HUDEP-2 (cell line): ENCODE results near the gene CFAP92.

Experiments used
- DNase-seq, 76 experiments: peaks; one replicate each; lab custom pipeline; 2025; ENCODE audit not compliant: unreplicated experiment in 76 of 76; lab: John Stamatoyannopoulos, UW

Gene CFAP92

DNA sequence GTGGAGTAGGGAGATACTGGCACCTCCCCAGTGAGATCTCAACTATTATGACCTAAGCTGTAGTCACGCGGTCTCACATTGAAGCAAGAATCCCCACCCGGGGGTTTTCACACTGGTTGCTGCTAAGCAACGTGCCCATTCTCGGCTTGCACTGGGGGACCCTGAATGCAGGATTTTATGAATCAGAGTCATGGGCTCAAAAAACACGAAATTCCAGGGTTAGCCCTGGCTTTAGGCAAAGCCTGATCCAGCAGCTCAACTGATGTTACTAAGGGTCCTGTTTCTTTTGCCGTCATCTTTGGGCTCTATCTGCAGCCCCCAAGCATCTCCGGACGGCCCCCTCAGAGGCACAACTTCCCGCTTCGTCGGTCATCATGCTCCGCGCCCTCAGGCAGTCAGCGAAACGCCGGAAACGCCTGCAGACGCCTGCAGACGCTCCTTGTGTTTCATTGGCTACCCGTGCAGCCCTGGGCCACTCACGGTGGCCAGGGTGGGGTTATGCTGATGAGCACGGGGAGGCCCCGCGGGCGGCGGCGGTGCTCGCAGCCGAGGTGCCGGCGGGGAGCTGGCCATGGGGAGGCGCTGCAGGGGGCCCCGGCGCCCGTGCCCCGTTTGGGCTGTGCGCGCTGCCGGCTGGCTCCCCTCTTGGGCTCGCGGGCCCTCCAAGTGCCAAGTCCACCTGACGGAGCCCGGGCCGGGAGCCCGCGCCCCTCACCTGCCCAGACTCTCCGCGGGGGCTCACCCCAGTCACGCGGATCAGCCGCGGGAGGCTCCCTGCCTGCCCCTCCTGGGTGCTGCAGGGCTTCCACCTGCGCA, 33.1 kb upstream of the CFAP92 start:
- DNase-seq: peak in 74 of 76 experiments; percentile 18 to 94 (median 84)

DNA sequence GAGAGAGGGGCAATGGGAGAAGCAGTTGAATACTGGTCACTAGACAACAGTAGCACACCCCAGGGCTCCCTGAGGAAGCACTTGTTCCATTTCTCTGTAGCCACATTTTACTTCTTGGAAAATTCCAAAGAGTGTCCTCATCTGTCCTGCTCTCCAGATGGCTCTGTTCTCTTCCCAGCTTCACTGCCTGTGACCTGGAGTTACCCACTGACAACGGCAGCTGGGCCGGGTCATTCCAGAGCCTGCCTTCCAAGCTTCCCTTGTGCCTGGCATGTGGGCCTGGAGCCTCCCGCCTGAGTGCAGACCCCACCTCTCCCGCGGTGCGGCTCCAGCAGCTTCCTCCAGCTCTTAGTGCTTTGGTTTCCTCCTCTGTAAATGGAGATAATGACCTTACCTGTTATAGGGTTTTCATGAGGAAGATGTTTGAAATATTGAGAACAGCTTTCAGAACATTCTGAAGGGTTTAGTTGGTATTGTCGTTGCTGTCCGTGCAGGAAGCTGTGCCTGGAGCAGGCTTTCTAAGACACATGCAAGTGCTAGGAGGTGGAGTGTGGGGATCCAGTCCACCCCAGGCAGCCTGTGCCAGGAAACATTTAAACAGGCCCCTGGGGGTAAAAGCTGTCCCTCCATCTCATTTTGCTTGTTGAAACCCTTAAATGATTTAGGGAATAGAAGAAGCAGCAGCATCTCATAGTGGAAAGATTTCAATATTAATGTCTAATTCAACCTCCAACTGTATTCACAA, 32.0 kb upstream of the CFAP92 start:
- DNase-seq: no peak

GRCh38 chr3:129025108-129025507, 31.2 kb upstream of the CFAP92 start:
- DNase-seq: no peak

DNA sequence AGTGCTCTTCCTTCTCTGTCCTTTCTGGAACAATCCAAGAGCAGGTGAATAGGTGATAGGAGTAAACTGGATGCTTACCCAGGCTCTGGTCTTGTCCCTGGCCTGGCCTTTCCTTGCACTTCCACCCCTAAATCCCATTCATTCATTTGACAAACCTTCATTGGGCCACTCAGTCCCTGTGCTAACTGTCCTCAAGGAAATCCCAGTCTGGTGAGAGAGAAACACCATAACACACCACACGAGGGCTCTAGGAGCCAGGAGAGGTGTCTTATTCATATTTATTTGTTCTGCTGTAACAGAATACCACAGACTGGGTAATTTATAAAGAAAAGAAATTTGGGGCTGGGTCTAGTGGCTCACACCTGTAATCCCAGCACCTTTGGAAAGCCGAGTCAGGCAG, 30.0 kb upstream of the CFAP92 start:
- peak in 13 of 76 experiments; percentile 0 to 50 (median 8) for DNase-seq

GRCh38 chr3:129023008-129023358, 29.1 kb upstream of the CFAP92 start:
- DNase-seq: no peak

DNA sequence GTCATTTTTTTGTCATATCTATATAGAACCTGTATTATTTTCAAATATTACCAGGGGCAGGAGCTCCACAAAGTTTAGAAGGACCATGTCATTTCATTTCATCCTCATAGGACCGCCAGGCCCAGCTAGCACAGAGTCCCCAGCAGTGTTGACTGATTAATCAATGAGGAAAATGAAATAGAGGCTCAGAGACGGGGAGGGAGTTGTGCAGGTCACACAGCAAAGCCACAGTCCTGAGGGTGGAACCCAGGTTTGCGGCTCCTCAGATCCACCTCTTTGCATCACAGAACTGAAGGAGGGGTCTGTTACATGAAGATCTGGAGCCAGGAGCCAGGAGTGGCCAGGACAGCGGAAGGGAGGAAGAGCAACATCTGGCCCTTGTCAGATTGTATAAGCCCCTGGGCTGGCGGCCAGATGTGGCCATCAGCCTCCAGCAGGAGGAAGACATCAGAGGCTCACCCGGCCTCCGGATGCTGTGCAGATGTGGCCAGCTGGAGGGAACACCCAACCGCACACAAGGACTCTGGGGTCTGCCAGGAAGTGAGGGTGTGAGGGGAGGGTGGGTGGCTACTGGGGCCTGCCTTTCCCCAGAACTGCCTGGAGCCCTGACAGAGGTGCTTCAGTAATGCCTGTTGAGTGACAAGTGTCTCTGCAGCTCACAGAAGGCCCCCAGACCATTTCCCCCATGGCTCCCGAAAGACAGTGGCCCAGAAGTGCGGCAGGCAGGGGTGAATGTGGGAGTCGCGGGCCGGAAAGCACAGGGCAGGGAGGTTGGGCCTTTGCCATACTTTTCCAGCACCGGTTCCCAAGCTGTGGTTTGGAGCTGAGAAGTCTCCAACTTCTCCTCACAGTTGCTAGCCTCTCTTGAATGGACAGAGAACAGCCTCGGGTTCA, 28.5 kb upstream of the CFAP92 start:
- peak in 6 of 76 experiments; percentile 4 to 40 (median 24) for DNase-seq

GRCh38 chr3:129021140-129021551, 27.3 kb upstream of the CFAP92 start:
- no peak for DNase-seq

DNA sequence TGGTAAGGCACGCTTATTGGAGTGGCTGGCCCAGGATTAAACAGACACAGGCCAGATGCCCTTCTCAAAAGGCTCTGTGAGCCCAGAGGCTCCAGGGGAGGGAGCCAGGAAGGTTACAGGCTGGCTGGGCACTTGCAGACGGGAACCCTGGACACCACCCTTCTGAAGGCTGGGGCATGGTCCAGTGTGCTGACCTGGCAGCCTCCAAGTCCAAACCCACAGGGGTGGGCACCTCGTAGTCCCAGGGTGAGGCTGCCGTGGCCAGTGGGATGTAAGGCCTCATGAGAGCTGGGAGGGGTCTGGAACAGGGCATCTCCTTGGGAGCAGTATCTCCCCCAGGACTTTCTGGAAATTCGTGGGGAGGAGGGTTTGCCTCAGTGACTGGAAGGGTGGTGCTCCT, 26.8 kb upstream of the CFAP92 start:
- no peak for DNase-seq

DNA sequence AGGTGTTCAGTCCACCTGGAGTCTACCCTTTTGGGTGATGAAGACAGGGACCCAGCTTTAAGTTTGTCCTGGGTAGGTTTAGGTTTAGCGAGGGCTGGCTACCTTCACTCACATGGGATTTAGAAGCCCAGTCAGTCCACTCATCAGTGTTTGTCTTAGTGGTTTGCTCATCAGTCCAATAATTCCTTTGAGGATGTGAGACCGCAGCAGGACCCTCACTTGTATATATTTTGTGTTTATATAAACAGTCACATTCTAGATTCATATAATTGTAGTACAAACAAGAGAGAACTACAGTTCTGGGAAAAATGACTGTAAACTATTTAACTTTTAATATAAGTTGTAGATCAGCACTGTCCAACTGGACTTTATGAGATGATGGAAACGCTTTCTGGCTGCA, 25.4 kb upstream of the CFAP92 start:
- DNase-seq: no peak

- peak in 3 of 76 experiments; percentile 3 to 11 (median 5) for DNase-seq
These were observed 24.9 kb upstream of the CFAP92 start for GRCh38 chr3:129018751-129019150.

DNA sequence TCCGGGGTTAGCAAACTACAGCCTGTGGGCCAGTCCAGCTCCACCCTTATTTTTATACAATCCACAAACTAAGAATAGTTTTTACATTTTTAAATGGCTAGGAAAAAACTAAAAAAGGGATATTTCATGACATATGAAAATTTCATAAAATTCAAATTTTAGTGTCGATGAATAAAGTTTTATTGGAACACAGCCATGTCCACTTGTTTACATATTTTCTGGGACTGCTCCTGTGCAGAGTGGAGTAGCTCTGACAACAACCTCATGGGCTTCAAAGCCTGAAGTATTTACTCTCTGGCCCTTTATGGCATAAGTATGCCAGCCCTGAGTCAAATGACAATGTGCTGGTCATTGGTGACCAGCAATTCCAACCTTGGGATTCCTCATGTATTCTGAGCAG, 24.4 kb upstream of the CFAP92 start:
- no peak for DNase-seq

GRCh38 chr3:129017484-129017899, 23.6 kb upstream of the CFAP92 start:
- no peak for DNase-seq

GRCh38 chr3:129016720-129017483, 23.0 kb upstream of the CFAP92 start:
- DNase-seq: peak in 43 of 76 experiments; percentile 7 to 80 (median 43)

DNA sequence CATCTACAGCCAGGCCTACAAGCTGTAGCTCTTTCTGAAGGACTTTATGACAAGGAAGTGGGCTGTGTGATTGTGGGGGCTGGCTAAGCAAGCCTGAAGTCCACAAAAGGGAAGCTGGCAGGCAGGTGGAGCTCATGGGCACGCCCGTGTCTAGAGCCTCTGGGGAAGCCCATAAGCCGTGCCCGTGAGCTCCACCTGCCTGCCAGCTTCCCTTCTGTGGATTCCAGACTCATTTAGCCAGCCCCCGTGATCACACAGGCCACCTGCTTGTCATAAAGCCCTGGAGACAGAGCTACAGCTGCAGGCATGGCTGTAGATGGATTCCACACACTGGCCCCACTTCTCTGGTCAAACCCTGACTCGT, 22.5 kb upstream of the CFAP92 start:
- DNase-seq: peak in 21 of 76 experiments; percentile 9 to 55 (median 27)

DNA sequence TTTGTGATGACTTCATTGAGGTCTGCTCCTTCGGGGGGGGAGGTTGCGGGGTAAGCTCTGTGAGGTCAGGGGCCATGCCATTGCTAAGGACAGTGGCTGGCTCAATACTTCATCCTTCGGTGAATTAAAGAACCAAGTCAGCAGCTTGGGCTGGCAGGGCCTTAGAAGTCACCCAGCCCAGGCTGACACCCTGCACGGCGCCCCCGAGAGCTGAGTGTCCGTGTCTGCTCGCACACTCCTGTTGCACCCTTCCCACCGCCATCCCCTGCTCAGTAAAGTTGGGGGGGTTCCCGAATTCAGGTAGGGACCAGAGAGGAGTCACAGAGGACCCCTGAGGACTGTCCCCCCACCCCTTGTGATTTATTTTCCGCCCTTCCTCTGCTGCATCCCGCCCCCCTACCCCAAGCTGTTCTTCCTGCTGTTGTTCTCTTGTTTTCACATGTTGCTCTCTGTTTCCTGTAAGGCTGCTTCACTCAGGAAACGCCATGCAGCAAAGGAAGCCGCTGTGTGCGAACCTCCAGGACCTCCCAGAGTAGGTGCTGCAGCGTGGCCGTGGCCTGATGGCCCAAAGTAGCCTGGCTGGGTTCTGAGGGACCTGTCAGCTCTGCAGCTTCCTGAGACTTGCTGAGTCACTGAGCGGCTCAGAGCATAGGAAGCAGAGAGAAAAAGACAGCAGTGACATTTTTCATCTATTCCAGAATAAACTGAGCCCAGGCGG, 21.7 kb upstream of the CFAP92 start:
- DNase-seq: peak in 1 of 76 experiments; percentile 24

DNA sequence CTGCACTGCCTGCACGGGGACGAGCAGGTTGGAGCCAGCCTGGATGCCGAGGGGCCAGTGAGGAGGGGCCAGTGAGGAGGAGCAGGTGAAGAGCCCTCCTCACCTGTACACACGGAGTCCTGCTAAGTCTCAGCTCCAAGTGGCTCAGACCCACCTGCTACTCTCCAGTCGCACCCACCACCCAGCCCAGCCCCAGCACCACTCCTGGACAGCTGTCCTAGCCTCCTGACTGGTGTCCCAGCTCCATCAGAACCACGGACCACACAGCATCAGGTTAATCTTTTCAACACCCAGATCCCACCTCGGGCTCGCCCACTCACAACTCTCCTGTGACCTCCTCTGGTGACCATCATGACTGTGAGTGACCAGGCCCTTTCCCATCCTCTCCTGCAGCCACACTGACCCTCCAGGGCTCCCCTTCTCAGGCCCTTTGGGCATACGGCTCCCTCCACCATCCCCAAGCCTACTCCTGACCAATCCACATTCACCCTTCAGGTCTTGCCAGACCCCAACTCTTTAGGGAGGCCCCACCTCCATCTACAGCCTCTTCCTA, 21.0 kb upstream of the CFAP92 start:
- no peak for DNase-seq

DNA sequence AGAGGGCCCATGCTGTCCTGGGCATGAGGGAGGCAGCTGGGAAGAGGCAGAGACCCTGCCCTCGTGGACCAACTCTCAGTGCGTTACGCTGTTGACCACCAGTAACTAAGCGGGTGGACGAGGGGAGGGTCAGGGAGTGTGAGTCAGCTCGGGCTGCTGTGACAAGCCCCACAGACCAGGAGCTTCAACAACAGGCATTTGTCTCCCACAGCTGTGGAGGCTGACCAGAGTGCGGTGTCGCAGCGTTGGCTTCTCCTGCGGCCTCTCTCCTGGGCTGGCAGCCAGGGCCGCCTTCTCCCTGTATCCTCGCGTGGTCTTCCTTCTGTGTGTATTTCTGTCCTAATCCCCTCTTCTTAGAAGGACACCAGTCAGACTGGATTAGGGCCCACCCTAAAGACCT, 20.3 kb upstream of the CFAP92 start:
- no peak for DNase-seq

- DNase-seq: no peak
These were observed 19.6 kb upstream of the CFAP92 start for GRCh38 chr3:129013491-129013891.

DNA sequence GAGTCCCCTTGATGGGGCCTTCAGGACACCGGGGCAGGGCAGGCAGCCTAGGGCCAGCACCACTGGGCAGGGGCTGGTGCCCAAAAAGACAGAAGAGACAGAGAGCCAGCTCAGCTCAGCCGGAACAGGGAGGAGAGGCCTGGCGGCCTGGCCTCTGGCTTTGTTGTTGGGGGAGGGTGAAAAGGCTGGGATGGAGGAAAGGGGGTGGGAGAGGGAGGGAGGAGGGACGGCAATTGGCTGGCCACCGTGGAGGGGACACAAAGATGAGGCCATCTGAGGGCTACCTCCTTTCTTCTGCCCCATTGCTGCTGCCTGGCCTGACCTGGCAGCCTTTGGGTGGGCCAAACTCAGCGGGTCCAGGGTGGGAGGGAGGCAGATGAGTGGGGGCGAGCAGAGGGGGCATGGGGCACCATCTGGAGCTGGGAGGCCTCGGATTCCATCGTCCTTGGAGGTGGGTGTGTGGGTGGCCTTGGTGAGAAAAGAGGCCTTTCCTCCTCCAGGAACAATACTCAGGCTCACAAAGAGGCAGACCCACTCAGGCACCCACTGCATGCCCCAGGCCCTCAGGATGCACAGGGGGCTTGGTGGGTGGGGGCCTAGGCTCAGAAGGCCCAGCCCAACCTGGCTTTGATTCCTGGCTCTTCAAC, 16.6 kb upstream of the CFAP92 start:
- DNase-seq: no peak
